ENCODE results near the gene BABAM2. TPM values are rescaled to one million over a fixed set of nuclear protein-coding genes. Genes with fewer than 3 reads are reported as not detected.
"Not testable (repeated sequence)": the region's sequence is repeated elsewhere in the genome, so short reads cannot be mapped to it uniquely, and the experiment has no call there.

Gene BABAM2
- total RNA-seq, 2 experiments from 2014 or later: 50.7 to 51.0 TPM

DNA sequence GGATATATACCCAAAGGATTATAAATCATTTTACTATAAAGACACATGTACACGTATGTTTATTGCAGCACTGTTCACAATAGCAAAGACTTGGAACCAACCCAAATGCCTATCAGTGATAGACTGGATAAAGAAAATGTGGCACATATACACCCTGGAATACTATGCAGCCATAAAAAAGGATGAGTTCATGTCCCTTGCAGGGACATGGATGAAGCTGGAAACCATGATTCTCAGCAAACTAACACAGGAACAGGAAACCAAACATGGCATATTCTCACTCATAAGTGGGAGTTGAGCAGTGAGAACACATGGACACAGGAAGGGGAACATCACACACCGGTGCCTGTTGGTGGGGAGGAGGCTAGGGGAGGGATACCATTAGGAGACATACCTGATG lies 135.7 kb downstream of the BABAM2 start:
- H3K4me3 Mint-ChIP-seq; POLR2A ChIA-PET; ATAC-seq (ENCODE audit: low read depth); H3K27ac Mint-ChIP-seq; DNase-seq; H3K9me3 Mint-ChIP-seq; H3K4me1 Mint-ChIP-seq; H3K27me3 Mint-ChIP-seq: not testable (repeated sequence)
- peaks cover 40% of the 10 kb centered on the region for H3K36me3 Mint-ChIP-seq

DNA sequence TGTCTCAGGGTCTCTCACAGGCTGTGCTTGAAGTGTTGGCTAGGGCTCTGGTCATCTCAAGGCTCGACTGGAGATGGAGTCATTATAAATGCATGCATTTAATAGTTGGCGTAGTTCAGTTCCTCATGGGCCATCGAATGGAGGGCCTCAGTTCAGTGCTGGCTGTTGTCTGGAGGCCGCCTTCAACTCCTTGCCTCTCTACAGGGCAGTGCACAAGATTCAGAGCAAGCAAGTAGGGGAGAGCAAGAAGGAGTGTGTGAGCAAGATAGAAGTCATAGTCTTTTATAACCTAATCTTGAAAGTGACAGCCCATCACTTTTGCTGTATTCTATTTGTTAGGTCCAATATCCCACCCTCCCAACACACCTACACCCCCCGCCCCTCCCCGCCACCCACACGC lies 137.5 kb downstream of the BABAM2 start:
- Mint-ChIP-seq H3K27ac (no peak overlapping the region), H3K4me1 (peaks cover 6% of the 10 kb centered on the region), H3K27me3 (no peaks in the 10 kb centered on the region), H3K9me3 (peaks cover 8% of the 10 kb centered on the region), H3K36me3 (peaks cover 34% of the 10 kb centered on the region), H3K4me3 (no peak overlapping the region)
- no peak for ATAC-seq (ENCODE audit: low read depth)
- DNase-seq: no peak
- POLR2A ChIA-PET: no interaction called here

DNA sequence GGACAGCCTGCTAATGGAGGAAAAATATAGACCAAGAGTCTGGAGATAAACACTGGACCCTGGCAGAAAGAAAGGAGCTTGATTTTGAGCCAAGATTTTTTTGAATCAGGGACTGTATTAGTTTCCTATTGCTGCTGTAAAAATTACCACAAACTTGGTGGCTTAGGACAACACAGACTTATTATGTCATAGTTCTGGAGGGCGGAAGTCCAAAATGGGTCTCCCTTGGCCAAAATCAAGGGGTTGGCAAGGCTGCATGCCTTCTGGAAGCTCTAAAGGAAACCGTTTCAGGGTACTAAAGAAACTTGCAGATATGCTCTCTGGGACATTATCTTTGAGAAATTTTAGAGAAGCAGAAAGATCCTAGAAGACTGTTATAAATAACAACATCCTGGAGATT lies 140.1 kb downstream of the BABAM2 start:
- Mint-ChIP-seq H3K36me3 (peaks cover 36% of the 10 kb centered on the region), H3K27me3 (no peaks in the 10 kb centered on the region), H3K4me3 (no peak overlapping the region), H3K4me1 (peaks cover 6% of the 10 kb centered on the region), H3K9me3 (peaks cover 8% of the 10 kb centered on the region), H3K27ac (no peak overlapping the region)
- DNase-seq (no peak), ATAC-seq (ENCODE audit: low read depth) (no peak)
- POLR2A ChIA-PET: no interaction called here

DNA sequence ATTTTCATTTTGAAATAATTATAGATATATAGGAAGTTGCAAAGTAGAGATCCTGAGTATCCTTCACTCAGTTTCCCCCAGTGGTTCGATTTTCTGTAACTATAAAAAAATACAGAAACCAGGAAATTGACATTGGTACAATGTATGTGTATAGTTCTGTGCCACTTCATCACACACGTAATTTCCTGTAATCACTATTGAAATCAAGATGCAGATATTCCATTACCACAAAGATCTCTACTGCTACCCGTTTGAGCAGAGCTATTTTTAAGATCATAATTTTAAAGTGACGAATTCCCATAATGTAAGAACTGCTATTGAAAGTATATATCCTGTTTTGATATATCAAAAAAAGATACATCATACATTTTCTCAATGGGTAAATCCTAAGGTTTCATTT lies 142.3 kb downstream of the BABAM2 start:
- no peak for ATAC-seq (ENCODE audit: low read depth)

DNA sequence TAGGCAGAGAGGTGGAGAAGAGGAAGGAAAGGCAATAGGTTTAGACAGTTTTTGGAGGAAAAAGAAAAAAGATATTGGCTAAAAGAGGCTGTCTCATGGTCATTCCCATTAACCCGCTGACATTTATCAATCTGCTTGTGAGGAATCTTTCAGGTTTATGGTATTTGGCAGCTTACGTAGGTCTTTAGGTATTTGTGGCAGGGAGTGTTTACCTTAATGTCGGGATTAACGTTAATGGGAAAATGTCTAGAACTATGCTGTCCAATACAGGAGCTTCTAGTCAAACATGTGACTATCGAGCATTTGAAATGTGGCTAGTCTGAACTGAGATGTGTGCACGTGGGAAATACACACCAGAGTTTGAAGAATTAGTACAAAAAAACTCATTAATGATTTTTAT lies 144.2 kb downstream of the BABAM2 start:
- no peak for DNase-seq
- H3K4me3 Mint-ChIP-seq: no peak overlapping the region
- H3K9me3 Mint-ChIP-seq: peaks cover 2% of the 10 kb centered on the region
- POLR2A ChIA-PET: no interaction called here
- no peak overlapping the region for H3K27ac Mint-ChIP-seq
- H3K36me3 Mint-ChIP-seq: peaks cover 15% of the 10 kb centered on the region
- no peaks in the 10 kb centered on the region for H3K27me3 Mint-ChIP-seq
- no peak for ATAC-seq (ENCODE audit: low read depth)
- H3K4me1 Mint-ChIP-seq: peaks cover 6% of the 10 kb centered on the region

More for the DNA sequence above, 142.3 kb downstream of the BABAM2 start:
- POLR2A ChIA-PET: no interaction called here
- Mint-ChIP-seq H3K4me3 (no peak overlapping the region), H3K27me3 (no peaks in the 10 kb centered on the region), H3K4me1 (no peaks in the 10 kb centered on the region), H3K9me3 (no peaks in the 10 kb centered on the region), H3K27ac (no peak overlapping the region), H3K36me3 (peaks cover 19% of the 10 kb centered on the region)
- no peak for DNase-seq

DNA sequence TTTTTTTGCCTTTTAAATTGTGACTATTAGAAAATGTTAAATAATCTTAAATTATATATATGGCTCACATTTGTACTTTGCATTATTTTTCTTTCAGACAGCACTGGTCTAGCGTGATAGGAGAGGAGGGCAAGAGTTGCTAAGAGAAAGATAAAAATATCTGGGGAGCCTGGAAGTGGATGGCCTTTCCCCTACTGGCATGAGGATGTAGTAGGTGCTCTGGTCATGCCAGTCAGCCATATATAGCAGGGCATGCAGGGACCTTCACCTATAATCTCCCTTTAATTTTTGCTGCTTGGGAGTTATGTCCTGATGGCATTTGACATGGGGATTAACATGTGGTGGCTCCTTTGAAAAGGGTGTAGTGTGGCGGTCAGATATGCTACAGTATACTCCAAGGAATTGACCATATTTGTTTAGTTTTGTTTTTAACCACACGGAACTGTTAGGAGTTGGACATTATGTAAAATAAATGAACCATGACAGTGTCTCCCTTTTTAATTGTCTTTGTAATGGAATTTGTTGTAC lies 144.7 kb downstream of the BABAM2 start:
- H3K9me3 Mint-ChIP-seq: peaks cover 2% of the 10 kb centered on the region
- no peak overlapping the region for H3K4me3 Mint-ChIP-seq
- POLR2A ChIA-PET: no interaction called here
- H3K27me3 Mint-ChIP-seq: no peaks in the 10 kb centered on the region
- H3K27ac Mint-ChIP-seq: no peak overlapping the region
- peaks cover 15% of the 10 kb centered on the region for H3K36me3 Mint-ChIP-seq
- H3K4me1 Mint-ChIP-seq: peaks cover 6% of the 10 kb centered on the region
- DNase-seq (no peak), ATAC-seq (ENCODE audit: low read depth) (no peak)

DNA sequence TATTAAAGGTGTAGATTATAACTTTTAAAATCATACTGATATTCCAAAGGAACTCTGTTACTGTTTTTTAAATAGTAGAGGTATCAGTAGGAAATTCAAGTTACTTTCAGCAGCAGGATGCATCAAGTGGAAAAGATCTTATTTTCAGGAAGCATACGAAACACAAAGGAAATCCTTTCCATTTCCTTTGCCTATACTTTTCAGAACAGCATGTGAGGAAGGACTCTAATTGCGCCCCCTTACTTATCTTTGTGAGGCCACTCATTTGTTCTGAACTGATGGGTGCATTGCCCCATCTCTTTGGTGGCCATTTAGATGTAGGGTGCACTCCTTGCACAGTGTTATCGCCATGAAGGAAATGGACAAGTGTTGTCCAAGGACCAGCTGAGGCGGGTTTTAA lies 145.3 kb downstream of the BABAM2 start:
- Mint-ChIP-seq H3K27me3 (no peaks in the 10 kb centered on the region), H3K27ac (no peak overlapping the region), H3K4me1 (peaks cover 6% of the 10 kb centered on the region), H3K9me3 (peaks cover 2% of the 10 kb centered on the region), H3K36me3 (peaks cover 13% of the 10 kb centered on the region), H3K4me3 (no peak overlapping the region)
- no peak for ATAC-seq (ENCODE audit: low read depth)
- POLR2A ChIA-PET: no interaction called here
- DNase-seq: no peak

DNA sequence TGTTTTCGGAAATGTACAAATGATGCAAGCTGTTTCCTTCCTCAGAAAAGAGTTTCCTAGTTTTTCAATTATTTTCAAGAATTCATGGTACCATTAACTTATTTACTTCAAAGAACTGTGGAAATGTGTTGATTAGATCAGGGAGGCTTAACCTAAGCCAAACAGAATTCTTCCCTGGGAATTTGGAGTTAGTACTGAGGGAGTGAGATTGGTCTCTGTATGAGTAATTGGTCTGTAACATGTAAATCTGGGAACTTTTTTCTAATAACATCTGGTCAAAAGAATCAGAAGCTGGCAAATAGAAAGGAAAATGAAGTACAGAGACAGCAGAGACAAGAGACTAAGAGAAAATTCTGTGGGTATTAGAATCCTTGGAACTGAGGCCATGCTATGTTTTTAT lies 145.8 kb downstream of the BABAM2 start:
- H3K4me3 Mint-ChIP-seq: no peak overlapping the region
- no peaks in the 10 kb centered on the region for H3K27me3 Mint-ChIP-seq
- H3K4me1 Mint-ChIP-seq: peaks cover 6% of the 10 kb centered on the region
- no peak overlapping the region for H3K27ac Mint-ChIP-seq
- peaks cover 2% of the 10 kb centered on the region for H3K9me3 Mint-ChIP-seq
- peaks cover 14% of the 10 kb centered on the region for H3K36me3 Mint-ChIP-seq
- ATAC-seq (ENCODE audit: low read depth): no peak
- POLR2A ChIA-PET: no interaction called here
- no peak for DNase-seq

DNA sequence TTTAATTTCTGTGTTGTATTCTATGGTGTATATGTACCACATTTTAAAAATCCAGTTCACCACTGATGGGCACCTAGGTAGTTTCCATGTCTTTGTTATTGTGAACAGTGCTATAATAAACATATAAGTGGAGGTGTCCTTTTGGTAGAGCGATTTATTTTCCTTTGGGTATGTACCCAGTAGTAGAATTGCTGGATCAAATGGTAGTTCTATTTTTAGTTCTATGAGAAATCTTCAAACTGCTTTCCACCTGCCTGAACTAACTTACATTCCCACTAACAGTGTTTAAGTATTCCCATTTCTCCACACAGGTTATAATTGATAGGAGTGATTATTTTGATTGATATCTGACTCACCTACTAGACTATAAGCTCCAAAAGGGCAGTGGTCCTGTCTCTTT lies 148.2 kb downstream of the BABAM2 start:
- H3K27me3 Mint-ChIP-seq: no peaks in the 10 kb centered on the region
- H3K4me3 Mint-ChIP-seq: no peak overlapping the region
- no peak for DNase-seq
- H3K9me3 Mint-ChIP-seq: peaks cover 2% of the 10 kb centered on the region
- peaks cover 9% of the 10 kb centered on the region for H3K4me1 Mint-ChIP-seq
- no peak overlapping the region for H3K27ac Mint-ChIP-seq
- peaks cover 23% of the 10 kb centered on the region for H3K36me3 Mint-ChIP-seq
- POLR2A ChIA-PET: no interaction called here
- no peak for ATAC-seq (ENCODE audit: low read depth)

DNA sequence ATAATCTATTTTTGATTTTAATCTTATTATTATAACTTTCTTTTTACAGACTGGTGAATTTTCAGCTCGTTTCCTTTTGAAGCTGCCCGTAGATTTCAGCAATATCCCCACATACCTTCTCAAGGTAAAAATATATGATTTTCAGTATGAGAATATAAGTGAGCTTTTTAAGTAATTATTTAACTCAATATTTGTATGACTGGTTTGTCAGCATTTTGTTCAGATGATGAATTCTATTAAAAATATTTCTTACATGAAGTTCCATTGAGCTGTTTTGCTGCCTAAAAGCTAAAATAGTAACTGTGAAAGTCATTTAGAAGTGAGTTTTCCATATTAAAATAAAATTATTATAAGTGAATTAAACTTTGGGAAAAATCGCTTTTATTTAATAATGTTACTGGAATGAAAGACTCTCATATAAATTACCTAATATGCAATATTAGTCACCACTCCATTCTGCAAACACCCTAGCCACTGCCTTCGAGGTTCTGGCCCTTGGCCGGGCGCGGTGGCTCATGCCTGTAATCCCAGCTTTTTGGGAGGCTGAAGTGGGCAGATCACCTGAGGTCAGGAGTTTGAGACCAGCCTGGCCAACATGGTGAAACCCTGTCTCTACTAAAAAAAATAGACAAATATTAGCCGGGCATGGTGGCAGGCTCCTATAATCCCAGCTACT lies 155.3 kb downstream of the BABAM2 start:
- ATAC-seq (ENCODE audit: low read depth): no peak
- POLR2A ChIA-PET: no interaction called here
- Mint-ChIP-seq H3K36me3 (peaks cover 26% of the 10 kb centered on the region), H3K27me3 (no peaks in the 10 kb centered on the region), H3K4me3 (no peak overlapping the region), H3K9me3 (no peaks in the 10 kb centered on the region), H3K4me1 (peaks cover 21% of the 10 kb centered on the region), H3K27ac (no peak overlapping the region)
- DNase-seq: no peak

DNA sequence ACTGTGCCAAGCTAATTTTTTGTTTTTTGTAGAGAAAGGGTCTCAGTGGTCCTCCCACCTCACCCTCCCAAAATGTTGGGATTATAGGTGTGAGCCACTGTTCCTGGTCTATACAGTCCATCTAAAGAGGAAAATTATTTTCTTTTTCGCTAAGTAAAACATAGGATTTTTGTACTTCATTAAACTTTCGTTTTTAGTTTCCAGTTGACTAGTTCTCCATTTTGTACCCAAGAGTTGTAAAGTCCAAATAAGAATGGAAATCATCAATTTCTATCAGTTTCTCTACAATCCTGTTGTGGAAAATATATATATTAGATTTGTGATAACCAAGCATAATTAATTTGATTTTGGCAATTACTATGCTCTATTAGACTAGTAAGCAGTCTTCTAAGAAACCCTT lies 156.4 kb downstream of the BABAM2 start:
- no peak overlapping the region for H3K4me3 Mint-ChIP-seq
- no peaks in the 10 kb centered on the region for H3K27me3 Mint-ChIP-seq
- ATAC-seq (ENCODE audit: low read depth): no peak
- DNase-seq: no peak
- POLR2A ChIA-PET: no interaction called here
- no peak overlapping the region for H3K27ac Mint-ChIP-seq
- H3K4me1 Mint-ChIP-seq: peaks cover 22% of the 10 kb centered on the region
- peaks cover 28% of the 10 kb centered on the region for H3K36me3 Mint-ChIP-seq
- H3K9me3 Mint-ChIP-seq: no peaks in the 10 kb centered on the region

DNA sequence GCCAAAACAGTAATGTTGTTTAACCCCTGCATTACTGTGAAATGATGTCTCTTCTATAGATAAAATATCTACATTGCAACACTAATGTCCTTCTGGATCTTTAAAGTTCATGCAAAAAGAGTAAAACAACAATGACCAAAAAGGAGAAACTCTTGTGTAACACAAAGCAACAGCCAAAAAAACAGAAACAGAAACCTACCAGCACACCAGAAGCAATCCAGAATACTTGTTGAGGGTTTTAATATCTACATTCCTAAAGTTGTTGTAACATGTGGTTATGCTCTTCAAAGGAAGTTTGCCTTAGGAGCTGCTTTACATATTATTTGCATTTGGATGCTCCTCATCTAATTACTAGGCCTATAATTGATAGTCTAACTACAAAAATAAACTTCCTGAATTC lies 157.2 kb downstream of the BABAM2 start:
- Mint-ChIP-seq H3K4me3 (no peak overlapping the region), H3K9me3 (no peaks in the 10 kb centered on the region), H3K27ac (no peak overlapping the region), H3K4me1 (peaks cover 19% of the 10 kb centered on the region), H3K36me3 (peaks cover 27% of the 10 kb centered on the region), H3K27me3 (no peaks in the 10 kb centered on the region)
- DNase-seq (no peak), ATAC-seq (ENCODE audit: low read depth) (no peak)
- POLR2A ChIA-PET: no interaction called here

DNA sequence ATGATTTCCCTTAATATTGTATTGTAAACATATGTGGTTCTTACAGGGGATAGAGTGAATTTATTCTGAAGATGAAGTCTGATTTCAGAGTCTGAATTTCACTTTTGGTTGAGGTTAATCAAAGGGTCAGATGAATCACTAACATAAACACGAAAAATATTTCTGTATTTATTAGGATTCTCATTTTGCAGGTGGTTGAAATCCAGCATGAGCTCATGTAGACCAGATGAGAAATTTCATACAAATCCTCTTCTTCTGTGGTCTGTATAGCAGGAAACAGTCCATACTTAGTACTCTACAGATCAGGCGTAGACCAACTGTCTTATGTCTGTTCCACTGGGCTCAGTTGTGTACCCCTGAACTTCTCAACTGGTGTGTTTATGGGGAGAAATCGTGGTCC lies 157.8 kb downstream of the BABAM2 start:
- peaks cover 19% of the 10 kb centered on the region for H3K4me1 Mint-ChIP-seq
- no peak overlapping the region for H3K4me3 Mint-ChIP-seq
- H3K27ac Mint-ChIP-seq: no peak overlapping the region
- H3K9me3 Mint-ChIP-seq: no peaks in the 10 kb centered on the region
- peaks cover 27% of the 10 kb centered on the region for H3K36me3 Mint-ChIP-seq
- POLR2A ChIA-PET: no interaction called here
- no peak for DNase-seq
- H3K27me3 Mint-ChIP-seq: no peaks in the 10 kb centered on the region
- no peak for ATAC-seq (ENCODE audit: low read depth)

DNA sequence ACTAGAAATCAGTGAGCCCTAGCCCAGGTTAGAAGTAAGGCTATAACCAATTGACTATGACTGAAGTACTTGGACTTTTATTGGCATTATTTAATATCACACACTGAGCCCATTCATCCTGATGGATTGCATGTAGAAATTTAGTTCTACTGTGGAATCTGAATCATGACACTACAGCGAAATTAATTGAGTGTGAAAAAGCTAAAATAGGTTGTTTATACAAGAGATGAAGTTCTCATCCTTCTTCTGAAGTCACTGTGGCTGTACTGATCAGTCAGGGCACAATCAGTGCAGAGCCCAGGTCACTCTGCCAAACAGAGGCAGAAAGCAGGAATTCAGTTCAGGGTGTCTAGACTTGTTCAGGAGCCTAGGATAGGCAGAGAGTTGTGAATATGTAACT lies 158.9 kb downstream of the BABAM2 start:
- Mint-ChIP-seq H3K4me3 (no peak overlapping the region), H3K36me3 (peaks cover 32% of the 10 kb centered on the region), H3K9me3 (no peaks in the 10 kb centered on the region)

DNA sequence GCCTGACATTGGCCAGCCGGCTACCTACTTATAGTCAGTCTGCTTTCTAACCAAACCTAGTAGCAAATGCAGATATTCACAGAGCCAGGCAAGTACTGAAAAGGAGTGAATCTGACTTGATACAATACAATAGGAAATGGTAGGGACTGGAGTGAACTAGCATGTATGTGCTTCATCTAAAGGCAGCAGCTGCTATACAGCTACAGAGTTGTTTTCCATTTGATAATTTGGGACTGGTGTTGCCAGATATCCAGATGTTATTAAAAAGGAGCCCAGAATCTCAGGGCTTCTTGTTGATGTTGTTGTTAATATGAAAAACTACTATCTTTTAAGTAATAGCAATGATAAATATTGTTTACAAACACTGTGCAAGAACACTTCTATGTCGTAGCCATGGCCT lies 159.4 kb downstream of the BABAM2 start:
- DNase-seq: no peak
- Mint-ChIP-seq H3K27ac (no peak overlapping the region), H3K4me1 (peaks cover 28% of the 10 kb centered on the region), H3K36me3 (peaks cover 36% of the 10 kb centered on the region), H3K27me3 (no peaks in the 10 kb centered on the region), H3K4me3 (no peak overlapping the region), H3K9me3 (no peaks in the 10 kb centered on the region)
- ATAC-seq (ENCODE audit: low read depth): no peak
- POLR2A ChIA-PET: no interaction called here

More for the DNA sequence above, 158.9 kb downstream of the BABAM2 start:
- ATAC-seq (ENCODE audit: low read depth) (no peak), DNase-seq (no peak)
- no peaks in the 10 kb centered on the region for H3K27me3 Mint-ChIP-seq
- POLR2A ChIA-PET: no interaction called here
- H3K27ac Mint-ChIP-seq: no peak overlapping the region
- H3K4me1 Mint-ChIP-seq: peaks cover 24% of the 10 kb centered on the region
